GM21390 (cell line): ENCODE measurements around the gene ZNF654.
"Not testable (repeated sequence)": the region's sequence is repeated elsewhere in the genome, so short reads cannot be mapped to it uniquely, and the experiment has no call there.

Experiments used
- ATAC-seq: cut with Tn5 transposase; IDR thresholded peaks from one replicate; pipeline ENCODE4 v1.9.1; 2021; ENCODE audit not compliant: unreplicated experiment

Gene ZNF654

GRCh38 chr3:88059380-88060170, 520 bp downstream of the ZNF654 start:
- ATAC-seq = peak; percentile 6

DNA sequence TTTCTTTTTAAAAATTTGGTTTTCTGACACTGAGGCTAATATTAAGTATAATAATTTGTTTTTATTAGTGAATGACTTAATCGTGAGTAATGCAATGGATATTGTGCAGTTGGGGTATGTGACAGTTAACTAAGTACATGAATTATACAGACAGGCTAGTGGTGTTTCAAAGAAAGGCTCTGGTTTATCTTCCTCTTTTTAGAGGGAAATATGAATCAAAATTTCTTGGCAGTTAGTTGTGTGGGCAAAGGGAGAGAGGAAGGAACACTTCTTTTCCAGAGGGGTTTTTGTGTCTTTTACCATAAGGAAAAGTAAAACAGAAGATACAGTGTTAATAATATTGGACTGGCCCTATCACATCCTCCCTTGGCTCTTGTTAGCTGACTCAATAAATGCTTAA, 2.7 kb downstream of the ZNF654 start:
- no peak for ATAC-seq

DNA sequence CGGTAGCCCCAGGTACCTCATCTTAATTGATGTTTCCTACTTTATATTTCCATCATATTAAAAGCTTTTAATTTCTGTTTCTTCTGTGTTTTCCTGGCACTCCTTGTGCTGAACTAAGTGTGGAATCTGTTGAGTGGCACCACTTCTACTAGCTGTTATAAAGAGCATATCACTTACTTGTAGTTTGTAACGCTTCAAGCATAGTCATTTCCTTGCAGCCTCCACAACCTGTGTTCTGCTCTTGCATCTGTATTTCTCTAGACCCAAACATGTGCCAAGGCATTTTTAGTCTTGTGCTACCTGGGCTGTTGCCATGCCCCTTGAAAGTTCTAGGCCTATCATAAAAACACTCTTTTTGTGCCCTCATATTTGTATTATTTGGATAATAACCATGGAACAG, 16.0 kb downstream of the ZNF654 start:
- no peak for ATAC-seq

DNA sequence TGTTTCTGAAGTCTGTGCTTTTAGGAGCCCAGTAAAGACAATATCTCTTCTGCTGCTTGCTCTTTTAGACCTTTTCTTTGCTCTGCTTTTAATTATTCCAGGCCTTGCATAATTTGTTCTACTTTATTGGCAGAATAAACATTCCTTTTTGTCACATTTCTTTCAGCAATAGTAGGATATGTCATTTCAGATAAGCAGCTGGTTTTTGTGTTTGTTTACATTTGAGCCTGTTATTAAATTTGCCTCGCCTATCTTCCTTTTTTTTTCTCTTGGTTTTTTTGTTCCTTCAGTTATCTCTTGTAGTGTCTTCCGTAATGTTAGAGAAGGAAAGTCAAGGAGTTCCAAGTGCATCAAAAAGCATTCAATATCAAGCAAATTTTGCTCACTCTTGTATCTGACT, 16.4 kb downstream of the ZNF654 start:
- ATAC-seq = no peak

DNA sequence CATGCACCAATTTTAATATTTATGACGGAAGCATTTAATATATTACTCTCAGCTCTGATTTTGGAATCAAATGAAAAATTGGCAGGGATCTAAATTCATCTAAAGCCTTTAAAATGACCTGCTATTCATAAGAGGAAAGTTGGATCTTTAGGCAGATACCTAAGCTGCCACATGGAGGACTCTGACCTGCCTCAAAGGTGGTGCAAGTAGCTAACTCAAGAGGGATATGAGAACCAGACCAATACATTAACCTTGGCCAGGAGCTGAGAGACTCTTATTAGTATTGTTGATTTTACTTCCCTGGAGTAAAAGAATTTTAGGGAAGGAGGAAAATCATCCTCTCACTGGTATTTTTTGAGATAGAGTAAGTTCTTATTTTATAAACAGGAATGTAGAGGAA, 17.7 kb downstream of the ZNF654 start:
- no peak for ATAC-seq

DNA sequence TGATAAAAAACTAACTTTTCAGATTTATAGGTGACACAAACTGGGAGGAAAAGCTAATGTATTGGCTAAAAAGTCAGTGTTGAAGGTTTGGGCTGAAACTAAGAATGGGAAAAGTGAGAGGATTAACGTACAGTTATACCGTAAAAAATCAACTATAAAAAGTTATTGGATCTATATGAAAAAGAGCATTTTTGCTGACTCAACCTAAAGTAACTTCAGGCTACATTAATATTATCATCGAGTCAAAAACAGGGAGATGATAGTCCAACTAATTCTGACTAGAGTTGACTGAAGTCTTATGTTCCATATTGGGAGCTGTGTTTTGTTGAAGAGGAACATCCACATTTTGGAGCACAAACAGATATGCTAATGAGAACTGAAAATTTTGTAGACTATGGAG, 19.9 kb downstream of the ZNF654 start:
- ATAC-seq = no peak

- no peak for ATAC-seq
Measured at GRCh38 chr3:88082854-88083253, 23.8 kb downstream of the ZNF654 start.

DNA sequence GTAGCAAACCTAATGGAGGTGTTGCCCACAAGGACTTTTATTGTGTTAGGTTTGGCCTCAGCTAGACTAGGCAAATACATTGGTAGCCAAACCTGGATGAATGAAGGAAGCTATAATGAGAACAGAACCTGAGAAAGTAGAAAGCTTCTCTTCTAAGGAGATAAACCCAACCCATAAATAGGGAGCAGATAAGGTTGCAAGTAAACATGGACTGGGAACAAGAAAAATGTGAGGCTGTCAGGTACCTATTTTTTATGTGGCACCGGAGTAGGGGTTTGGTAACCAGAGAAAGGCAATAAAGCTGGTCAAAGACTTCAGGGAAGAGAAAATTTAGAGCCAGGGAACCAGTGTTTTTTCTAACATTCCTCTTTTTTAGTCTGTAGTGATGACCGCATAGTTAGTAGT, 25.0 kb downstream of the ZNF654 start:
- no peak for ATAC-seq

GRCh38 chr3:88090681-88091080, 31.6 kb downstream of the ZNF654 start:
- ATAC-seq = no peak

GRCh38 chr3:88092270-88092669, 33.2 kb downstream of the ZNF654 start:
- no peak for ATAC-seq

DNA sequence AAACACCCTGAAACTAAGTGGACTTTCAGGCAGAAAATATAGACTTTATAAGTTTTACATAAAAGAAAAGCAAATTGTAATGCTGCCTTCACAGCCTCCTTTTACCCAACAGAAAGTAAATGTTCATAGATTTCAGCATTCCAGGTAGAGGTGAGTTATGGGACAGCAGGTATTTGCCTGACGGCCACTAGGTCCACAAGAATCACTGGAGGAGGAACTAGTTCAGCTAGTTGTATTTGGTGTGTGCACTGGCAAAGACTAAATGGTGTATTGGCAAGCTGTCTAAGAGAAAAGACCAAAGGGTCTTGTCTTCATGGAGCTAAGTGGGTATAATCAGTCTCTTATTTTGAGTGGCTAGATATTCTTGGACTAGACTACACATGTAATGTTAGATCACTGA, 34.2 kb downstream of the ZNF654 start:
- no peak for ATAC-seq

- ATAC-seq = peak; percentile 96
Measured at GRCh38 chr3:88101142-88101541, 42.1 kb downstream of the ZNF654 start.

DNA sequence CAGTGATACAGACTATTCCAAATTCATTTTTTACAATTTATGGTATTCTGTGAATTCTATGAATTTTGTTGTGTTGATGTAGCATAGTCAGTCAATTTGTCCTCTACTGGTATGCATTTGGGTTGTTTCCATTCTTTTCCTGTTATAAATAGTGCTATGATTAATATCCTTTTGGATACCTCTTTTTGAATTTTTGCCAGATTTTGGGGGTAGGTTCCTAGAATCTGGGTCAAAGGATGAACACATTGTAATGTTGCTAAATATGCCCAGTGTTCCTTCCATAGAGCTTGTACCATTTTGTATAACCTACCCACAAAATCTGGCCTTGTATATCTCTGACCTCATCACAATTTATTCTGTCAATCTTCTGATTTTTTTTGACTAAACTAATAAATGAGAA, 46.3 kb downstream of the ZNF654 start:
- ATAC-seq = no peak

- no peak for ATAC-seq
Measured at GRCh38 chr3:88112289-88112688, 53.2 kb downstream of the ZNF654 start.

GRCh38 chr3:88113311-88114162, 54.5 kb downstream of the ZNF654 start:
- peak; percentile 87 for ATAC-seq

DNA sequence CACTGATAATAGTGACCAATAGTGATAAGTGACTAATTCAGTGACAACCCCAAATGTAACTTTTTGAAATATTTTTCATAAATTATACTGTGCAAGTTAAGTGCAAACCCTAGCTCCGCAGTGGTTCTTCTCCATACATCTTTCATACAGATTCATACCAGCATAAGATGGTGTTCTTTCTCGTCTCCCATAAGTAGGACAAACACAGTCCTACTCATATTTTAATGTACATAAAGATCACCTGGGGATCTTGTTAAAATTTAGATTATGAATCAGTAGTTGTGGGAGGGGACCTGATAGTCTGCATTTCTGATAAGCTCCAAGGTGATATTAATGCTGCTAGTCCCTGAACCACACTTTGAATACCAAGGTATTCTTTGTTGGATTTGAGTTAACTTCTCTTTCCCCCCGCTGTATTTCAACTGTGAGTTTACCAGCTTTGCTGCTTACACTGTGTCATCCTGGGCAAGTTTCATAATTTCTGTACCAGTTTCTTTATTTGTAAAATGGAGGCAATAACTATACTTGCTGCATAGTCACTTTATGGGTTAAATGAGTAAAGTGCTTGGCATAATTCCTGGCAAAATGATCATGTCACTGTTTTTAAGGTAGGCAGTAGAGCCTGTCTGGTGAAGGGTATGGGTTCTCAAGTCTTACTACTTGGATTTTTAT, 56.0 kb downstream of the ZNF654 start:
- no peak for ATAC-seq

DNA sequence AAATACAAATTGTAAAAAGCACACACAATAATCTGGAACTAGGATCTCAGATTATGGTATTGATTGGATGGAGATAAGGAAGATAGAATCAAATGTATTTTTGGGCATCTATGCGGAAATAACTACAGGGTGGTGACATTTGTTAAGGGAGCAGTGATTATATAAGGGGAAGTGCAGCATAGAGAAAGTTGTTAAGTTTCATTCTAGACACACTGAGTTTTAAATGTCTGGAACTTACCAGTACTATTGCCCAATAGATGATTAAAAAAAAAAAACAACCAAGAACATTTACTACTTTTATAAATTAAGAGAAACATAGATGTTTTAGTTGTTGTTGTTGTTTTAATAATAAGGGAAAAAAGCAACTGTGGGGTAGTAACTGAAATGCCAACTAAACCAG, 58.6 kb downstream of the ZNF654 start:
- no peak for ATAC-seq

DNA sequence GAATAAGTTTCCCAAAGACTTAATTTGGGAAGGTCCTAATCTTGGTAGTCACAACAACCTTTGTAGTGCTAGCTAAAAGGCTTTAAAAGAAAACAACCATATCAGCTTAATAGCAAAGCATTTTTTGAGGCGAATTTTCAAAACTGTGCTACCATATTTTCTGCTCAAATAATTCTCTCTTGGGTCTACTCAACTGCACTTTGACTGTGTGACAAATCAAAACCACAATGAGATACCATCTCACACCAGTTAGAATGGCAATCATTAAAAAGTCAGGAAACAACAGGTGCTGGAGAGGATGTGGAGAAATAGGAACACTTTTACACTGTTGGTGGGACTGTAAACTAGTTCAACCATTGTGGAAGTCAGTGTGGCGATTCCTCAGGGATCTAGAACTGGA, 59.5 kb downstream of the ZNF654 start:
- ATAC-seq = not testable (repeated sequence)

- ATAC-seq = no peak
Measured at GRCh38 chr3:88123526-88123925, 64.5 kb downstream of the ZNF654 start.

GRCh38 chr3:88131695-88132094, 72.6 kb downstream of the ZNF654 start:
- ATAC-seq = no peak

DNA sequence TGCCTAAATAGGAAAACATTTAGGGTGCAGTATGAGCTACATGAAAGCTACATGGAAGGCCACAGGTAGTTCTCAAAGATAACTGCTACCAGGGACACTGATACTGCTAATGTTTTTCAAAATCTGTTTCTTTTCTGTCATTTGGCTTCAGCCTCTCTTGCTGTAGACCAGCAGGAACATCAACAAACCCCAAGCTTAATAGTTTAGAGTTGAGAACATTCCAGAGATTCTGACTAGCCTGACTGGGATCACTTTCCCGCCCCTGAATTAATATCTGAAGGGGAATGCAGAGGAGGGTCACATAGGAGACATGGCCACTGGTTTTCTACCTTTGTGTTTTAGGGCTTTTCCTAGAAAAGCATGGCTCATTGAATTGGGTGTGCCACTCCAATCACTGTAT, 73.8 kb downstream of the ZNF654 start:
- ATAC-seq = no peak
